Measurements from ENCODE around the gene TIA1. TPM values are rescaled to one million over a fixed set of nuclear protein-coding genes. Genes with fewer than 3 reads are reported as not detected.
A peak's percentile ranks its signal among the peaks of the same experiment; 100 is the strongest.

TIA1 gene
- total RNA-seq, 1 donor from 2014 or later: 428 TPM

DNA sequence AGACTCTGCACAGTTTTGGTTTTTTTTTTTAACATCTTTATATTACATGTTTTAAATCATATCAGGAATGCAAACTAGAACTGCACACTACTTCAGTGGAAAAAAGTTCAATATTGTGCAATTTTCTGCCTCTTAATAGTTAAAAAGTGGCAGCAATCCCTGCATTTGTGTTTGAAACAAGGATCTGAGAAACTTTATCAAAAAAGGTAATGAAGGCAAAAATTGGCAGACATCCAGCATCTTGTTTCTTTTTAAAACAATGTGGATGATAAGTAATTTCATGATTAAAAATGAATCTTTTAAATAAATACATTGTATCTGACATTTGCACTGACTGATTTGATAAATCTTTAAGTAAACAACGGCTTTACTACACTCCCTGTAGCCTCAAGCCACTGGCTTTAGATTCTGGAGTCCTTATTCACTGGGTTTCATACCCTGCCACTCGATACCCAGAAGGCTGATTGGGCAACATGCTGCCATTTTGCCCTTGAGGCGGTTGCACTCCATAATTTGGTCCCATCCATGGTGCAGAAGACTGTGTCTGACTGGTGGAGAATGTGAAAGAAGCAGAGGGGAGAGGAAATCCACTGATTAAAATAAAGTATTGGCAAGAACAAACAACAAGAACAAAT is 36.0 kb downstream of the TIA1 start:
- H3K4me3 Mint-ChIP-seq: no peak overlapping the region

GRCh38 chr2:70211595-70211994 is 36.8 kb downstream of the TIA1 start:
- Mint-ChIP-seq H3K4me1 (peaks cover 5% of the 10 kb centered on the region), H3K4me3 (no peak overlapping the region), H3K27ac (no peak overlapping the region), H3K9me3 (no peaks in the 10 kb centered on the region), H3K27me3 (ENCODE audit: low read depth) (no peaks in the 10 kb centered on the region), H3K36me3 (peaks cover 18% of the 10 kb centered on the region)
- TF ChIP-seq, protein P1, sequence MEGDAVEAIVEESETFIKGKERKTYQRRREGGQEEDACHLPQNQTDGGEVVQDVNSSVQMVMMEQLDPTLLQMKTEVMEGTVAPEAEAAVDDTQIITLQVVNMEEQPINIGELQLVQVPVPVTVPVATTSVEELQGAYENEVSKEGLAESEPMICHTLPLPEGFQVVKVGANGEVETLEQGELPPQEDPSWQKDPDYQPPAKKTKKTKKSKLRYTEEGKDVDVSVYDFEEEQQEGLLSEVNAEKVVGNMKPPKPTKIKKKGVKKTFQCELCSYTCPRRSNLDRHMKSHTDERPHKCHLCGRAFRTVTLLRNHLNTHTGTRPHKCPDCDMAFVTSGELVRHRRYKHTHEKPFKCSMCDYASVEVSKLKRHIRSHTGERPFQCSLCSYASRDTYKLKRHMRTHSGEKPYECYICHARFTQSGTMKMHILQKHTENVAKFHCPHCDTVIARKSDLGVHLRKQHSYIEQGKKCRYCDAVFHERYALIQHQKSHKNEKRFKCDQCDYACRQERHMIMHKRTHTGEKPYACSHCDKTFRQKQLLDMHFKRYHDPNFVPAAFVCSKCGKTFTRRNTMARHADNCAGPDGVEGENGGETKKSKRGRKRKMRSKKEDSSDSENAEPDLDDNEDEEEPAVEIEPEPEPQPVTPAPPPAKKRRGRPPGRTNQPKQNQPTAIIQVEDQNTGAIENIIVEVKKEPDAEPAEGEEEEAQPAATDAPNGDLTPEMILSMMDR (IDR thresholded peaks at IDR 0.05; ENCODE audit: unreplicated experiment): no peak
- no peak for DNase-seq (ENCODE audit: low spot score in 2 of 2, unreplicated experiment in 2 of 2)

More for the DNA sequence above, 36.0 kb downstream of the TIA1 start:
- peaks cover 21% of the 10 kb centered on the region for H3K36me3 Mint-ChIP-seq
- no peaks in the 10 kb centered on the region for H3K27me3 Mint-ChIP-seq (ENCODE audit: low read depth)
- TF ChIP-seq, protein P1 (IDR thresholded peaks at IDR 0.05; ENCODE audit: unreplicated experiment): no peak
- H3K27ac Mint-ChIP-seq: peak overlapping the region; percentile 44
- H3K9me3 Mint-ChIP-seq: no peaks in the 10 kb centered on the region
- no peak for DNase-seq (ENCODE audit: low spot score in 2 of 2, unreplicated experiment in 2 of 2)
- H3K4me1 Mint-ChIP-seq: peaks cover 5% of the 10 kb centered on the region

DNA sequence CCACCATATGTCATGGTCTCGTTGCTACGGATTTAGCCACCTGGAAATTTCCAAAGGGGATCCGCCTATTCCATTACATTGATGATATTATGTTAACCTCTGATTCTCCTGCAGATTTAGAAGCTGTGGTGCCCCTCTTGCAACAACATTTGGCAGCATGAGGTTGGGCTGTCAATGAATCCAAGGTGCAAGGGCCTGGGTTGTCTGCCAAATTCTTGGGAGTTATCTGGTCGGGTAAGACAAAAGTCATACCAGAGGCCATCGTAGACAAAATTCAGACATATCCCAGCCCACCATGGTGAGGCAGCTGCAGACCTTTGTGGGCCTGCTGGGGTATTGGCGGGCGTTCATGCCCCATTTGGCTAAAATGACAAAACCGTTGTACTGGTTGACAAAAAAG is 44.0 kb downstream of the TIA1 start:
- no peak overlapping the region for H3K4me3 Mint-ChIP-seq
- TF ChIP-seq, protein P1 (IDR thresholded peaks at IDR 0.05; ENCODE audit: unreplicated experiment): no peak
- H3K36me3 Mint-ChIP-seq: no peaks in the 10 kb centered on the region
- H3K27ac Mint-ChIP-seq: no peak overlapping the region
- no peaks in the 10 kb centered on the region for H3K27me3 Mint-ChIP-seq (ENCODE audit: low read depth)
- H3K9me3 Mint-ChIP-seq: no peaks in the 10 kb centered on the region
- no peaks in the 10 kb centered on the region for H3K4me1 Mint-ChIP-seq
- DNase-seq (ENCODE audit: low spot score in 2 of 2, unreplicated experiment in 2 of 2): no peak

- Mint-ChIP-seq H3K4me1 (no peaks in the 10 kb centered on the region), H3K9me3 (no peaks in the 10 kb centered on the region), H3K4me3 (no peak overlapping the region), H3K27ac (no peak overlapping the region), H3K27me3 (ENCODE audit: low read depth) (no peaks in the 10 kb centered on the region), H3K36me3 (no peaks in the 10 kb centered on the region)
- DNase-seq (ENCODE audit: low spot score in 2 of 2, unreplicated experiment in 2 of 2): no peak
- TF ChIP-seq, protein P1 (IDR thresholded peaks at IDR 0.05; ENCODE audit: unreplicated experiment): no peak
These were observed 45.3 kb downstream of the TIA1 start for GRCh38 chr2:70203086-70203485.

GRCh38 chr2:70202236-70202806 is 46.1 kb downstream of the TIA1 start:
- Mint-ChIP-seq H3K36me3 (no peaks in the 10 kb centered on the region), H3K27ac (no peak overlapping the region), H3K4me3 (no peak overlapping the region), H3K4me1 (no peaks in the 10 kb centered on the region), H3K9me3 (no peaks in the 10 kb centered on the region), H3K27me3 (ENCODE audit: low read depth) (no peaks in the 10 kb centered on the region)
- DNase-seq (ENCODE audit: low spot score in 2 of 2, unreplicated experiment in 2 of 2): no peak
- TF ChIP-seq, protein P1 (IDR thresholded peaks at IDR 0.05; ENCODE audit: unreplicated experiment): no peak
